HG02973 (cell line): Measurements from ENCODE around the gene MFNG.
A peak's percentile ranks its signal among the peaks of the same experiment; 100 is the strongest.

Experiments used
- ATAC-seq: cut with Tn5 transposase; IDR thresholded peaks from one replicate; pipeline ENCODE4 v1.9.1; 2021; ENCODE audit warnings: moderate library complexity; ENCODE audit not compliant: unreplicated experiment

MFNG gene

GRCh38 chr22:37514526-37515051, 28.4 kb upstream of the MFNG start:
- ATAC-seq = no peak

- ATAC-seq = no peak
These were observed 25.4 kb upstream of the MFNG start for GRCh38 chr22:37511395-37512104.

GRCh38 chr22:37510091-37510490, 23.9 kb upstream of the MFNG start:
- no peak for ATAC-seq

- no peak for ATAC-seq
These were observed 23.1 kb upstream of the MFNG start for GRCh38 chr22:37509059-37509860.

GRCh38 chr22:37508431-37508992, 22.3 kb upstream of the MFNG start:
- ATAC-seq = no peak

GRCh38 chr22:37507731-37508130, 21.5 kb upstream of the MFNG start:
- ATAC-seq = no peak

GRCh38 chr22:37505989-37506388, 19.8 kb upstream of the MFNG start:
- no peak for ATAC-seq

- ATAC-seq = no peak
These were observed 19.4 kb upstream of the MFNG start for GRCh38 chr22:37505565-37505964.

GRCh38 chr22:37504964-37505363, 18.8 kb upstream of the MFNG start:
- ATAC-seq = no peak

GRCh38 chr22:37503850-37504249, 17.7 kb upstream of the MFNG start:
- no peak for ATAC-seq

GRCh38 chr22:37503183-37503683, 17.0 kb upstream of the MFNG start:
- ATAC-seq = no peak

- ATAC-seq = no peak
These were observed 16.4 kb upstream of the MFNG start for GRCh38 chr22:37502342-37503182.

- ATAC-seq = no peak
These were observed 15.6 kb upstream of the MFNG start for GRCh38 chr22:37501610-37502341.

GRCh38 chr22:37500745-37501609, 14.8 kb upstream of the MFNG start:
- ATAC-seq = no peak

- no peak for ATAC-seq
These were observed 13.8 kb upstream of the MFNG start for GRCh38 chr22:37499789-37500540.

- ATAC-seq = no peak
These were observed 13.0 kb upstream of the MFNG start for GRCh38 chr22:37499027-37499707.

GRCh38 chr22:37498289-37498909, 12.2 kb upstream of the MFNG start:
- peak; percentile 48 for ATAC-seq
